Limb (tissue), 2 donors: Measurements from ENCODE around the gene EEFSEC.

Experiments used
- DNase-seq, 2 donors: peaks; one replicate each; pipeline ENCODE4 v3.0.0-alpha.2; 2016; ENCODE audit errors: extremely low spot score in 2 of 2

The EEFSEC gene

DNA sequence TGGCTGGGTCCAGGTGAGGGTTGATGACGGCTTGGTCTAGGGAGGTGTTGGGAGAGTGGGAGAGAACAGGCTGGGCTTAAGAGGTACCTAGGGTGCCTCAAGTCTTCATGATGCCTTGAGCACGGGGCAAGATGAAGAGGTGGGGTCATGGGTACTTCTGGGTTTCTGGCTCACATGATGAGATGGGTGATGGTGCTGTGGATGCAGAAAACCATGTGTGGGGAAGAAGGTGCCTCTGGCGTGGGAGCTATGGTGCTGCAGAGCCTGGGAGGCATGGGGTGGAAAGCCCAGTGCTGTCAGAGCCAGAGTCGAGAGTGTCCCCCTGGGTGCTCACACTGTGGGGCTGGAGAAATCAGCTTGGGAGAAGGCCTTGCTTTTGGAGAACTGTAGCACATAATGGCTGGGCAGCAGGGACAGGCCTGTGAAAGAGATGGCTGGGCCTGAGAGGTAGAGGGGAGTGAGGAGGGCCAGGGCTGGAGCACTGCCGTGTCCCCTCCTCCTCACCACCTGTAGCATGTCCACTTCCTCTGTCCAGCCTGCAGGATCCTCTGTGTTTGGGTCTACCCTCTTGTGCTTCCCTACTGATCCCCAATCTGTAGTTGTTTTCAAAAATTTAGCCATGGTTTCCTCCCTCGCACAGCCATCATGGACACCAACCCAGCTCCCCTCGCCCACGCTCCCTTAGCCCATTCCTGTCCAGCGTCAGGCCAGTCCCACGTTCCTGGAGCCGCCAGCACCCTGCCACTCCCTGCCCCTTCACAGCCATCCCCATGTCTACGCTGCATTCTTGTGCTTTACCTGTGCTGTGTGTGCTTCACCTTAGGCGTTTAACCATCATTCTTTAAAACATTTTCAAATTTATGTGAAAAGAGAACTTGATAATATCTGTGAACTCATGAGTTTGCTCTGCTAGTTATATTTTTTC is 132.0 kb downstream of the EEFSEC start:
- DNase-seq: peak in 1 of 2 donors; percentile 20

DNA sequence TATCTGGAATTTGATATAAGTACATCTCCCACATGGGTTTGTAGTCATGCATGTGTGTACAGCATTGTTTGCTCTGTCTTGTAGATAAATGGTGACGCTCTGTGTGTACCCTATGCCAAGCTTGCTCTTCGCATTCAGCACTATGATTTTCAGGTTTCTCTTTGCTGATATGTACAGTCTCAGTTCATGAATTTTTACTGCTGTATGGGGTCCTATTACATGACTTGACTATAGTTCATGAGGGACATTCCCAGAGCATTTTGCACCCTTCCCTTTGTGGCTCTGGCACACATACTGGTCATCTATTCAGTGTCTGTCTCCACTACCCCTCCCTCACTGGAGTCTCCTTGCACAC is 132.7 kb downstream of the EEFSEC start:
- DNase-seq: no peak

DNA sequence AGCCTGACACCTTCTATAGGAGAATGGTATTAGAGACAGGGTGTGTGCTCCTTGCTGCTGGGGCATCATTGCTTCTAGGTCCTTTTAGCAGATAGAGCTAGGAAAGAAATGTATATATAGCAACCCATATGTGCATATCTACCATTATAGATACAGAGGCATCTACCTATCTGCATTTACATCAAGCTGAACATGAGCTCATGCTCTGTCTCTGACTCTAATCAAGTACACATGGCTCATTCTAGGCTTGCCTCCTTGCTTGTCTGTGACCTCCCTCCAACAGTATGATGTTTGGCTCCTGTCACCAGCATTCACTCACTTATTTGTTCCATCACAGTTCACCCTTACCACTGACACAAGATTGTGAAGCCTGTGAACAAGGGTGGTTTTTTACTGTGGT is 133.4 kb downstream of the EEFSEC start:
- DNase-seq: peak in 1 of 2 donors; percentile 4

DNA sequence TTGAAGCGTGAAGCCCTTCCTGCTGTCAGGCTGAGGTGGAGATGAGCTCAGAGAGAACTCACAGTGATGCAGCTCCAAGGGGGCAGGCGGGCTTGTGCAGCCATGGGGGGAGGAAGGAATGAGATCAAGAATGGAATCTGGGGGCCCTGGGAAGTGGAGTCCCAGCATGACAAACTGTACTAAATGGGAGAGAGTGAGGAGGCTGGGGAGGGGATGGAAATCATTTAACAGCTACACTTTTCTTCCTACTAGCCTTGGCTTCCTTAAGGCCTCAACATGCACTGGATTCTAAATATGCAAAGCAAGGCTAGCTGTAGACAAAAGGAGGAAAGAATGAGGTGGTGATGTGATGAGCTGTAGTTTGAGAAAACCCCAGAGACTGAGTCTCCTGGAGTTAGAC is 133.9 kb downstream of the EEFSEC start:
- DNase-seq: peak in 1 of 2 donors; percentile 14

GRCh38 chr3:128289534-128289933 is 136.3 kb downstream of the EEFSEC start:
- no peak for DNase-seq

- DNase-seq: no peak
Measured at GRCh38 chr3:128290484-128290883, 137.2 kb downstream of the EEFSEC start.

GRCh38 chr3:128293930-128294329 is 140.6 kb downstream of the EEFSEC start:
- DNase-seq: peak in 1 of 2 donors; percentile 12

GRCh38 chr3:128294999-128295468 is 141.8 kb downstream of the EEFSEC start:
- DNase-seq: peak in 1 of 2 donors; percentile 5

GRCh38 chr3:128296469-128297251 is 143.4 kb downstream of the EEFSEC start:
- peak in 1 of 2 donors; percentile 12 for DNase-seq

DNA sequence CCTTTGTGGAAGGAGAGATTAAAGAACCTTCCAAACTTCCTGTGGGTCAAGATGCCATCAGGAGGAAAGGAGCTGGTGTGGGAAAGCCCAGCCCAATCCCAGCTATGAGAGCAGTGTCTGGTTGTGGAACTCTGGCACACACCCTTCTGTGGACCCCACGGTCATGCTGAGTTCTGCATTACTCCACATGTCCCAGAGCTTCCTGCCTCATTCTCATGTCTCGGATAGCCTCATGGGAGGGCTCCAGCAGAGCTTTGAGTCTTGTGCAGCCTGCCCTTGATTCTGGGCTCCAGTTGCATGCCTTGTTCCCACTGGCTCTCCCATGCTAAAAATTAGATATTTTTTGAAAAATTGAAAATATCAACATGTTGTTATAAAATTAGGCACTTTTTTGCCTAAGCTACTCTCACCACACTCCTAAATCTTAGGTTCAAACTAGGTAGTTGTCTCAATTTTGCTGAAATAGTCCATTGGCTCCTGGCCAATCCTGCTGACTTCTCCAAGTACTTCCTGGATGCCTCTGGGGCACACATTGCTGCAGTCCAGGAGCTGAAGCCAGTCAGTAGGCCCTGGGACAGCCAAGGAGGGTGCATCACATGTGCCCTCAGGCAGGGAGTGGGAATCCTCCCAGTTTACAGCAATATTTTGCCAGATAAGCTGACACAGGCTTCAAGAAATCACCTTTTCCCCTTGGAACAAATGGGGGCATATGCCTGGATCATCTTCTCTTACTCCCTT is 144.3 kb downstream of the EEFSEC start:
- DNase-seq: no peak

DNA sequence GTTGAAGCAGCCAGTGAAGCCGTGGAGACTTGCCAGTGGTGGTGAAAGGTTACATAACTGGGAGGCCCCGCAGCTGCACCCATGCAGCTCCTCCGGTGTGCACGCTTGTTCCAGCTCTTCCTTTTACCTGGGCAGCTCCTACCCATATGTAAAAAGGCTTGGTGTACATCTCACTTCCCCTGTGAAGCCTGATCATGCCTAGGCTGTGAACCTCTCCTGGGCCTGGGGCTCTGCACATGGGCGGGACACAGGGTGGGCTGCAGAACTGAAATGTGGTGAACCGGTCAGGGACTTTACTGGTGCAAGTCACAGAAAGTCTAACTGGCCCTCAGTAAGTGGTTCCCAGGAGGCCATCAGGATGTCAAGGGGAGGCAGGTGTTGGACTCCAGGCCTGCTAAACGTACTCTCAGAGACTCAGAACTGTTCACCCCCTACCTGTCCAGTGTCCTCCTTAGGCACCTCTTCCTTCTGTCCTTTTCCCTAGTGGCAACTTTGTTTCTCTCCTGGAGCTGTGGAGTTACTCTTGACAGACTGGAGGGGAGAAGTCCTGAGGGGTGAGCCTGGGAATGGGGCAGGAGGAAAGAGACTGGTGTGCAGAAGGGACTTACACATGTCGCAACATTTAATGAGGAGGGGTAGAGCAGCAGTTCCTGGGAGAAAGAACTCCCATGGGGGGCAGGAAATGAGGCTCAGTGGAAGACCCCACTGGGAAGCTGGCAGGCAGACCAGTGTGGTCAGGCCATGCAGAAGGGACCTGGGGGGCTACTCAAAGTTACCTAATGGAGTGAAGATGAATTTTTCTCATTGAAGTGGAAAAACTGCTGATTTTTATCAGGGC is 148.1 kb downstream of the EEFSEC start:
- peak in 1 of 2 donors; percentile 14 for DNase-seq

GRCh38 chr3:128306481-128306880 is 153.2 kb downstream of the EEFSEC start:
- DNase-seq: no peak

GRCh38 chr3:128307029-128307633 is 153.8 kb downstream of the EEFSEC start:
- DNase-seq: peak in 1 of 2 donors; percentile 24

GRCh38 chr3:128307781-128308469 is 154.6 kb downstream of the EEFSEC start:
- peak in 1 of 2 donors; percentile 3 for DNase-seq

DNA sequence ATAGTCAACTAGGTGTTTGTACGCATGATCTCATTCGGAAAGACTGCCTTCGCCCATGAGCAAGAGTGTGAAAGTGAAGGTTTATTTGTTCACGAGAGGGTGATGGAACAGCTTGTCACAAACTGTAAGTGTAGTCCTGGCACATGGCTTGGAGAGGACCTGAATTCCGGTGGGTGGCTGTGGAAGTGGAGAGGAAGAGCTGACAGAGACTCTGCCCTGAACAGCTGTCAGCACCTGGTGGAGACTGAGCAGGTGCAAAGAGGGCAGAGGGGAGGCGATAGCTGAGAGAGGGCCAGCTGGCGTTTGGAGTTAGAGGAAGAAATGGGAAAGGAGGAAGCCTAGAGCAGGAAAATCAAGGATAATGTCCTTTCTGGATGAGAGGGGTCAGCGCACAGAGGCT is 155.7 kb downstream of the EEFSEC start:
- peak; percentile 9 to 41 for DNase-seq

DNA sequence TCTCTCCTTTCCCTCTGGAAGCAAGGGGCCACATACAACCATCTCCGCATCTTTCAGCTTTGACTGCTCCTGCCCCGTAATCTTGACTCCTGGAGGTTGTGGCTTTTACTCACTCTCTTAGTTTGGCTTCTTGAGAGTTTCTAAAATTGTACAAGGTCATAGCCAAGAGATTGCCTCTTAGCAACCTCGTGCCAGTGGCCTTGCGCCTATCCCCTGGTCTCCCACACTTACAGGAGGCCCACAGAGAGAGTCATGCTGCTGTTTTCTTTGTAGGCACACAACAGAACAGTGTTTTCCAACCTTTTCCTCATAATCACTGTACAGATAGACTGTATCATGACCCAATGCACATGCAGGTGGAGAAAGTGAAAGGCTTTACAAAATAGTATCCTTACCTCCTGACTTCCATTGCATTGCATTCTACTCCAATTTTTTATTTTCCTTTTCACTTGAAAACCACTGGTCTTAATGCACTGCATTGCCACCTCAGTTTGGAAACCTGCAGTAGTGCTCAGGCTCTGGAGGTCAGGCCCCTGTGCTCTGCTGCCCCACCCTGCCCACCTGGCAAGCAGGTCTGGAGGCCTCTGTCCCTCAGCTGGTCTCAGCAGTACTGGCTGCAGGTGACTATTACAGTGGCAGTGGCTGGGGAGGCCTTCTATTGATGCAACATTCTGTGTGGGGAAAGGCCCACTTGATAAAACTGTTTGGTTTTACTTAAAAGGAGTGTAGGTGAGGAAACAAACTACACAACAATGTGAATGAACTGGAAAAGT is 157.2 kb downstream of the EEFSEC start:
- peak in 1 of 2 donors; percentile 6 for DNase-seq

DNA sequence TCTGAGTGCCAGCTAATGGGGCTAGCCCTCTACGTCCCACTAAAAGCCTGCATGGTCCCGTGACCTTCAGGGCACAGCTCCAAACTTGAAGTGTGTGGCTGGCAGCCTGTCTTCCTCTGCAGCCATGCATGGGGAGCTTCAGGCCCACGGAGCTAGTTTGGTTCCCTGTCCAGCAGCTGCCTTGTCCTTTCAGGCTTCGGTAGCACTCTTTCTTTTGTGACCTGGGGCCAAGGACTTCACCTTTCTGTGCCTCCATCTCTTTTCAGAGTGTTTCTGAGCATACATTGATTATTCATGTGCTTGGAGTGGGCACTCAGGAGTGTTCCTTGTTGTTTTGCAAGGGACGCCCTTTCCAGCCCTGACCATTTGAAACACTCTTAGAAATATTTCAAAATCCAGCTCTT is 158.2 kb downstream of the EEFSEC start:
- DNase-seq: peak in 1 of 2 donors; percentile 10

DNA sequence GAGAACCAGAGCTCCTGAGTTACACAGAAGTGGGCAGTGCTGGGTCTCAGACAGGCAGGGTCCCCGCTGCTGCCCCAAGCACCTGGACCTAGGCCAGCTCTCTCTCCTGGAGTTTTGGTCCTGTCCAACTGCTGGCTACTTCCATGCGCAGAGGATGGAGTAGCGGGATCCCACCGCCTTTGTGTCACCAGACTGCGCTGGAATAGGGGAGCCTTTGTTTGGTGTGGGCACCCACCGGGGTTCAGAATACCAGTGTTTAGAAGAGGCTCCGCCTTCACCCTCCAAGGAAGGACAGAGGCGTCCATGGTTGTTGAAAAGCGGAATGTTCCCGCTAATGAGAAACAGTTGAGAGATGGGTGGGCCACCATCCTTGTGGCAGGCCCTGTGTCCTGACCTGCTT is 159.0 kb downstream of the EEFSEC start:
- no peak for DNase-seq
